IPS DF 6.9 (cell line): ENCODE measurements around the gene SND1.
"Not testable (repeated sequence)": the region's sequence is repeated elsewhere in the genome, so short reads cannot be mapped to it uniquely, and the experiment has no call there.

Source experiments
- DNase-seq: peaks from one replicate; pipeline ENCODE4 v3.0.0-alpha.2; 2013; ENCODE audit warnings: low read depth, low spot score
- H3K27ac ChIP-seq: one replicate; pipeline ENCODE4 v1.5.1; 2013; ENCODE audit warnings: low read length, control low read depth
- H3K27me3 ChIP-seq: 2 replicates; pipeline ENCODE4 v1.6.1; 2013; ENCODE audit warnings: mild to moderate bottlenecking, low read length; ENCODE audit not compliant: control insufficient read depth, insufficient read depth
- H3K36me3 ChIP-seq: 2 replicates; pipeline ENCODE4 v1.6.1; 2013; ENCODE audit warnings: low read length; ENCODE audit not compliant: control insufficient read depth, insufficient read depth
- H3K4me1 ChIP-seq: 2 replicates; pipeline ENCODE4 v1.6.1; 2013; ENCODE audit warnings: low read length; ENCODE audit not compliant: control insufficient read depth, insufficient read depth
- H3K4me3 ChIP-seq: 2 replicates; pipeline ENCODE4 v1.5.1; 2013; ENCODE audit warnings: mild to moderate bottlenecking, low read length
- H3K9me3 ChIP-seq: 2 replicates; pipeline ENCODE4 v1.6.1; 2013; ENCODE audit warnings: low read length, inconsistent platforms; ENCODE audit not compliant: control insufficient read depth, insufficient read depth
- WGBS: extraction: QIAGEN DNeasy Blood & Tissue Kit; methylation state at CpG from one replicate; pipeline ENCODE4 v1.1.7; 2013; ENCODE audit warnings: mixed read lengths, missing lambda C conversion rate; ENCODE audit not compliant: insufficient read length, insufficient coverage; 5-methylcytosine and 5-hydroxymethylcytosine counted together

SND1 gene

DNA sequence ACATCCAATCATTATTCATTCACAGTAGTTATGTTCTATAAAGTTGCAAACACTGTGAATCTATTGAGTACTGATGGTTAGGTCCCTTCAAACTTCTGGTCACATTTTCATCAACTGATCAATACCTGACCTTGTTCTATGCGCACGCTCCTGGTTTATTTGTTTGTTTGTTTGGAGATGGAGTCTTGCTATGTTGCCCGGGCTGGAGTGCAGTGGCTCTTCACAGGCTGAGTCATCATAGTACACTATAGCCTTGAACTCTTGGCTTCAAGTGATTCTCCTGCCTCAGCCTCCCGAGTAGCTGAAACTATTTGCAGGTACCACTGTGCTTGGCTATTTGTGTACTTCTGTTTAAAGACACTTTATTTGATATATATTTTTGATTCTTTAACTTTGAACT, 19.3 kb downstream of the SND1 start:
- Histone ChIP-seq H3K9me3 (no peaks in the 10 kb centered on the region), H3K27me3 (no peaks in the 10 kb centered on the region), H3K4me1 (peaks cover 1% of the 10 kb centered on the region; the same call in 1 of the 2 replicates), H3K36me3 (0 out of 2 replicates have a peak, but pooled peaks cover 3% of the 10 kb centered on the region), H3K27ac (no peak overlapping the region), H3K4me3 (no peak overlapping the region)
- DNase-seq, result no peak
- WGBS, result no CpG with 5 or more reads among the region's 4 CpGs

DNA sequence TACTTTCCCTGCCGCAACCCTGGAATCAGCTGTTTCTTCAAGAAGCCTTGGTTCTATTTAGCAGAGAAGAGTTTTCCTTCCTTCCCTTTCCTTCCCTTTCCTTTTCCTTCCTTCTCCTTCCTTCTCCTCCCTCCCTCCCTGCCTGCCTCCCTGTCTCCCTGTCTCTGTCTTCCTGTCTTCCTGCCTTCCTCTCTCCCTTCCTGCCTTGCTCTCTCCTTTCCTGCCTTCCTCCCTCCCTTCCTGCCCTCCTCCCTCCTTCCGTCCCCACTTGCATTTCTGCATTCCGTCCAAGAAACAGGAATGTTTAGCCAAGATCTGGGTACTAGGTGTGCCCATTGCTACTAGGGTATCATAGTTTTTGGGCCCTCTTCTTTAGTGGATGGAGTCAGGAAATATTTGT, 21.9 kb downstream of the SND1 start:
- 0 out of 2 replicates have a peak, but pooled peaks cover under 1% of the 10 kb centered on the region for H3K36me3 ChIP-seq
- no peak for DNase-seq
- H3K27ac ChIP-seq, result no peak overlapping the region
- H3K4me1 ChIP-seq, result peaks cover 1% of the 10 kb centered on the region; the same call in 1 of the 2 replicates
- H3K9me3 ChIP-seq, result no peaks in the 10 kb centered on the region
- WGBS, result no CpG with 5 or more reads among the region's 3 CpGs
- H3K27me3 ChIP-seq, result no peaks in the 10 kb centered on the region
- H3K4me3 ChIP-seq, result no peak overlapping the region

DNA sequence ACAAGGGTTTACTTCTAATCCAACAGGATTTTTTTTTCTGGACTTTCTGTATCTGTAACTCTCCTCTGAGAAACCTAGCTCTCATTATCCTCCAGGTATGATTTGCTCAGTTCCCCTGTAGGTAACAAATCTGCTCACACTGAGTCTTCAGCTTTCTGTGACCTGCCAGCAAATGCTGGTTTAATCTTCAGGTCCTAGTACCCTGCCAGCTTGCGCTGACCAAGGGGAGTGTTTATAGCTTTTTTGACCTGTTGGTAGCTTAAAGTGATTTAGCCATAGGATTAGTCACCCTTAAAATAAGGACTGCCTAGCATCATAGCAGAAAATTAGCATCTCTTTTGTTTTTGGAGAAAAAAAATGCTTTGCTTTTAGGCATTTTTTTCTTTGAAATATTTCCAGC, 22.4 kb downstream of the SND1 start:
- Histone ChIP-seq H3K27me3 (no peaks in the 10 kb centered on the region), H3K9me3 (no peaks in the 10 kb centered on the region), H3K4me3 (no peak overlapping the region), H3K27ac (no peak overlapping the region), H3K4me1 (peaks cover 1% of the 10 kb centered on the region; the same call in 1 of the 2 replicates), H3K36me3 (no peaks in the 10 kb centered on the region)
- no CpG with 5 or more reads among the region's 1 CpG for WGBS
- no peak for DNase-seq

DNA sequence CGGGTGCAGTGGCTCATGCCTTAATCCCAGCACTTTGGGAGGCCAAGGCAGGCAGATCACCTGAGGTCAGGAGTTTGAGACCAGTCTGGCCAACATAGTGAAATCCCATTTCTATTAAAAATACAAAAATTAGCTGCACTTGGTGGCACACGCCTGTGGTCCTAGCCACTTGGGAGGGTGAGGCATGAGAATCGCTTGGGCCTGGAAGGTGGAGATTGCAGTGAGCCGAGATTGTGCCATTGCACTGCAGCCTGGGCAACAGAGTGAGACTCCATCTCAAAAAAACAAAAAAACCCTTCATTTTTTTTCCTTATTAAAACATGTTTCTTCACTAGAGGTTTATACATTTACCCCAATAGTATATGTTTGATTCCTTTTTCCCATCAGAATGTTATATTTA, 22.9 kb downstream of the SND1 start:
- H3K27me3 ChIP-seq, DNase-seq, H3K27ac ChIP-seq, H3K9me3 ChIP-seq, H3K4me1 ChIP-seq, H3K4me3 ChIP-seq, H3K36me3 ChIP-seq: not testable (repeated sequence)
- WGBS, result no CpG with 5 or more reads among the region's 4 CpGs

DNA sequence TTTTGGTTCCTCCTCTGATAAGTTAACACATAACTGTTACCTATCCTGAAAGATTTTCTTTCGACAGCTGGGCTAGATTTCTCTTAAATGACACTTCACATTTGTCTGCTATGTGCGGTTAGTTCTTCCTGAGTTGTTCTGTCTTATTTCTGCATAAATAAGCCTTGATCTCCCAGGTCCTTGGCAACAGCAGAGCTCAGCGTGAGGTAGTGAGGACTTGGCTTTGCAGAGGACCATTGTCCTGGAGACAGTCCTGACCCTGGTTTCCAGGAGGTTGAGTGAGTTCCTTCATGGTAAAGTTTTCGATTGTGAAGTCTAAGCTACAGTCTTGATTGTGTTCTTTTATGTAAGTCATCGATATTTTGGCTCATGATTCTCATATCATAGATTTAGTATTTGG, 23.7 kb downstream of the SND1 start:
- H3K4me3 ChIP-seq, result no peak overlapping the region
- H3K36me3 ChIP-seq, result no peaks in the 10 kb centered on the region
- no CpG with 5 or more reads among the region's 5 CpGs for WGBS
- no peaks in the 10 kb centered on the region for H3K9me3 ChIP-seq
- H3K4me1 ChIP-seq, result peaks cover 1% of the 10 kb centered on the region; the same call in 1 of the 2 replicates
- no peak for DNase-seq
- no peak overlapping the region for H3K27ac ChIP-seq
- H3K27me3 ChIP-seq, result no peaks in the 10 kb centered on the region

DNA sequence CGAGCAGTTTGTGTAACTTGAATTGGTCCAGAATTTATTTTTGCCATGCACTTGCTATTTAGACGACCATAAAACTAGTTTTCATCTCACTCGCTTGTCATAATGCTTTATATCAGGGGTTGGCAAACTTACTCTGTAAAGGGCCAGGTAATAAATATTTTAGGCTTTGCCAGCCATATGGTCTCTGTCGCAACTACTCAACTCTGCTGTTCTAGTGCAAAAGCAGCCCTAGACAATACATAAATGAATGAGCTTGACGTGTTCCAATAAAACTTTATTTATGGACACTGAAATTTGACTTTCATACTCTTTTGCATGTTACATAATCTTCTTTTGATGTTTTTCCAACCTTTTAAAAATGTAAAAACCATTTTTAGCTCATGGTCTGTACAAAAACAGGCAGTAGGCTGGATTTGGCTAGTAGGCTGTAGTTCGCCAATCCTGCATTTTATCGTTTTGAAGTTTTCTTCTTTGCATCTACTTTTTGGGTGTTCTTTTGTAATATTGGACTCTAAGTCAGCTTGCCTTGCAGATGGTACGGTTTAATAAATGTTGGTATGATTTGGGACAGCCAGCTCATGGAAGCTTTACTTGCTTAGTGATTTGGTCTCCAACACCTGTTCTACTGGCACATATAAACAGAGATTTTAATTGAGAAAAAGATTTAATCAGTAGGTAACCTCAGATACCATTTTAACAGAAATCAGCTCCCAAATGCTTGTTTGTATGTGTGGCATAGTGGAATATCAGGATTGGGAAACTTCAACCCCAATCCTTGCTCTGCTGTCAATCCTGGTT, 25.6 kb downstream of the SND1 start:
- Histone ChIP-seq H3K9me3 (no peaks in the 10 kb centered on the region), H3K4me3 (no peak overlapping the region), H3K27ac (no peak overlapping the region), H3K4me1 (peaks cover 4% of the 10 kb centered on the region; the same call in 1 of the 2 replicates), H3K36me3 (no peaks in the 10 kb centered on the region), H3K27me3 (no peaks in the 10 kb centered on the region)
- DNase-seq, result no peak
- no CpG with 5 or more reads among the region's 8 CpGs for WGBS

DNA sequence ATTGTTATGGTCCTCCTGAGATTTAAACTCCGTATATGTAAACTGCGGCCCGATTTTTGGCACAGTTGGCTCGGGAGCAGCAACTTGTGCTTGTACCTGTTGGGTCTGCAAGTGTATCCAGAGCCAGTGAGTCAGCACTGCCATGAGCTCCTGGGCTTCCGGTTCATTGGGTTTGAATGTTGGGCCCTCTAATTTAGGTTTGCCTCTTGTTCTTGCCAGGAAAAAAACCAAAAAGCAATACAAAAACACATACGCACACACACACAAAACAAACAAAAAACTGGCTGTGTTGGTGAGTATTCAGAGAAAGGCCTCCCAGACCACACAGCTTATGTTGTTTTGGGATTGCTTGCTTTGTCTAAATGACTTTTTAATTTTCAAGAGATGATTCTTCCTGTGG, 26.3 kb downstream of the SND1 start:
- no peak for DNase-seq
- Histone ChIP-seq H3K27me3 (no peaks in the 10 kb centered on the region), H3K9me3 (no peaks in the 10 kb centered on the region), H3K4me3 (no peak overlapping the region), H3K4me1 (peaks cover 6% of the 10 kb centered on the region; the same call in 1 of the 2 replicates), H3K36me3 (no peaks in the 10 kb centered on the region), H3K27ac (no peak overlapping the region)
- no CpG with 5 or more reads among the region's 6 CpGs for WGBS

DNA sequence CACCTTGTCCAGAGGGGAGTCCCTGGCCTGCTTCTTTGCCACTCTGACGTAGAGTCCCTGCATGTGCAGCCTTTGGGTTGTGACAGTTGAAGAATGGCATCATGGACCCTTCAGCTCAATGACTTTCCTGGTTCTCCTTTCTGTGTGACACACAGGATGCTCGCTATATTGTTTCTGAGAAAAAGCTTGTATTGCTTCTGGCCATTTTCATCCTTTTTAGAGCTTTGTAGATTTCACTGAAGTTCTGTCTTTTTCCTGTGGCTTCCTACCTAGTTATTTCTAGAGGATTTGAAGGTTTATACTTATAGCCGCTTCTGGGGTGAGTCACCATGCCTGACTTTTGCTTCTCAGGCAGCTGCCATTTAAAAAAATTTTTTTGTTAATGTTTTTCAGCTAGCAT, 27.0 kb downstream of the SND1 start:
- H3K36me3 ChIP-seq, result no peaks in the 10 kb centered on the region
- H3K9me3 ChIP-seq, result no peaks in the 10 kb centered on the region
- no peak overlapping the region for H3K27ac ChIP-seq
- DNase-seq, result no peak
- no peak overlapping the region for H3K4me3 ChIP-seq
- WGBS, result no CpG with 5 or more reads among the region's 3 CpGs
- no peaks in the 10 kb centered on the region for H3K27me3 ChIP-seq
- peaks cover 5% of the 10 kb centered on the region; the same call in 1 of the 2 replicates for H3K4me1 ChIP-seq

DNA sequence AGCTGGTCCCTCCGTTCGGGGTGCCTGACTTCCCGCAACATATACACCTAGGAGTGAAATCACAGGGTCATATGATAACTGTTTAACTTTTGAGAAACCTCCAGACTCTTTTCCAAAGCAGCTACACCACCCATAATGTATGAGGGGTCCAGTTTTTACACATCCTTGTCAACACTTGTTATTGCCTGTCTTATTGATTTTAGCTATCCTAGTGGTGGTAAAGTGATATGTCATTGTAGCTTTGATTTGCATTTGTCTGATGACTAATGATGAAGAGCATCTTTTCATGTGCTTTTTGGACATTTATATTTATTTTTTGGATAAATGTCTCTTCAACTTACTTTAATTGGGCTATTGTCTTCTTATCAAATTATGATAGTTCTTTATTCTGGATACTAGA, 29.0 kb downstream of the SND1 start:
- no peak overlapping the region for H3K27ac ChIP-seq
- no peaks in the 10 kb centered on the region for H3K36me3 ChIP-seq
- no peak overlapping the region for H3K4me3 ChIP-seq
- no peak for DNase-seq
- H3K4me1 ChIP-seq, result peaks cover 9% of the 10 kb centered on the region; the same call in 1 of the 2 replicates
- no peaks in the 10 kb centered on the region for H3K27me3 ChIP-seq
- no peaks in the 10 kb centered on the region for H3K9me3 ChIP-seq
- WGBS, result no CpG with 5 or more reads among the region's 3 CpGs

DNA sequence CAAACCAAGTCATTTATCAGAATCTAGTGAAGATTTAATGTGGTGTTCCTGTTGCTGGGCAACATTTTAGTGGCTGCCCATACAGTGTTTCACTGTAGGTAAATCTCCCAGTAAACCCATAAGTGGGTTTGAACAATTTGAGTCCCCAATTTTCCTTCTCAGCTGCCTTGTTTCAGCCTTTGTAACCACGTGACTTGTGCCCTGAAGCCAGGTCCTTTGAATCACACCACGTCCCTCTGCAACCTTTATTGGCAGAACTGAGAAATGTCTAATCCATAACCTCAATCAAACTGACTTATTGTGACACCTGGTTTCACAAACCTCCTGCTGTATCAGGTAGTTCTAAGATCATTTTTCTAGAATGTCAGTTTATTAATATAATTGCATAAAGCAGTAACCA, 30.1 kb downstream of the SND1 start:
- Histone ChIP-seq H3K27me3 (no peaks in the 10 kb centered on the region), H3K4me3 (no peak overlapping the region), H3K9me3 (no peaks in the 10 kb centered on the region), H3K4me1 (peaks cover 9% of the 10 kb centered on the region; the same call in 1 of the 2 replicates), H3K27ac (no peak overlapping the region), H3K36me3 (no peaks in the 10 kb centered on the region)
- WGBS, result no CpG with 5 or more reads among the region's 2 CpGs
- no peak for DNase-seq
